ENCODE data around the gene SMIM5. TPM values are rescaled to one million over a fixed set of nuclear protein-coding genes. Genes with fewer than 3 reads are reported as not detected.

SMIM5 gene
- total and polyA plus RNA-seq, 2 of the 13 experiments (the other 11 are each of a cell fraction or from before 2014, with no cell fraction given): not detected

DNA sequence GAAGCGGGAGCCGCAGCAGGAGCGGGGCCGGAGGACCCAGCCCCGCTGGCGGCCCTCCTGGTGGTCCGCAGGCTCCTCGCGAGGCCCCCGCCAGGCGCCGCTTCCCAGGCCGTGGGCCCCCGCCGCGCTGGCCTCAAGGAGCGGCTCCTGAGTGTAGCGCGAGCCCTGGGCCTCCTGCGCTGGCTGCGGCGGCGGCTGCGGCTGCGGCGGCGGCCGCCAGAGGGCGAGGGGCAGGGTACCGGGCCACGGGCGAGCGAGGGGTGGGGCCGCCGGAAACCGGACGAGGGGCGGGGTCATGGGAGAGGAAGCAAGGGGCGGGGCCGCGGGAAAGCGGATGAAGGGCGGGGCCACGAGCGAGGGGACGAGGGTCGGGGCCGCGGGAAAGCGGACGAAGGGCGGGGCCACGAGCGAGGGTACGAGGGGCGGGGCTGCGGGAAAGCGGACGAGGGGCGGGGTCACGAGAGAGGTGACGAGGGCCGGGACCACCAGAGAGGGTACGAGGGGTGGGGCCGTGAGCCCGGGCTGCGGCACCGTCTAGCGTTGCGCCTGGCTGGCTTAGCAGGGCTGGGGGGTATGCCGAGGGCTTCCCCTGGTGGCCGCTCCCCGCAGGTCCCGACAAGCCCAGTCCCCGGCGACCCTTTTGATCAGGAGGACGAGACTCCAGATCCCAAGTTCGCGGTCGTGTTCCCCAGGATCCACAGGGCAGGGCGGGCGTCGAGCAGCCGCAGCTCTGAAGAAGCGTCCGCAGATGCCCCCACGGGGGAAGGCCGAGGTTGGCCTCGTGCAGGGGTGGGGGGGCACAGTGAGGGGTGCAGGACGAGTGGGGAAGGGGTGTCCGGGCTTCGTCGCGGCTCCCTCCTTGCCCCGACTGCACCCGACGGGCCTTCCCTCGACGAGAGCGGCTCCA, 44.0 kb upstream of the SMIM5 start (continued):
- TF ChIP-seq ZNF282 (IDR thresholded peaks at IDR 0.05; ENCODE audit: partially characterized antibody) (no peak), ZNF746 (CRISPR knock-in tag; IDR thresholded peaks at IDR 0.05) (no peak), ZNF773 (CRISPR knock-in tag; IDR thresholded peaks at IDR 0.05; ENCODE audit: borderline replicate concordance) (no peak), MYC (CRISPR knock-in tag; IDR thresholded peaks at IDR 0.05; ENCODE audit: borderline replicate concordance) (no peak; the same call in 1 of the 2 replicates), NR2C2 (CRISPR knock-in tag; IDR thresholded peaks at IDR 0.05; ENCODE audit: borderline replicate concordance) (peak; percentile 60), TBX3 (IDR thresholded peaks at IDR 0.05; ENCODE audit: borderline replicate concordance) (no peak), THAP11 (CRISPR knock-in tag; IDR thresholded peaks at IDR 0.05) (peak; percentile 63), ZSCAN21 (CRISPR knock-in tag; IDR thresholded peaks at IDR 0.05; ENCODE audit: borderline replicate concordance) (no peak), MEIS1 (CRISPR knock-in tag; IDR thresholded peaks at IDR 0.05; ENCODE audit: borderline replicate concordance) (no peak), KAT7 (CRISPR knock-in tag; IDR thresholded peaks at IDR 0.05; ENCODE audit: borderline replicate concordance) (no peak), ZNF234 (CRISPR knock-in tag; conservative IDR thresholded peaks at IDR 0.05) (no peak), RBM39 (IDR thresholded peaks at IDR 0.05; ENCODE audit: low read depth, low read length, poor library complexity, severe bottlenecking) (no peak)
- TF ChIP-seq, protein P1, sequence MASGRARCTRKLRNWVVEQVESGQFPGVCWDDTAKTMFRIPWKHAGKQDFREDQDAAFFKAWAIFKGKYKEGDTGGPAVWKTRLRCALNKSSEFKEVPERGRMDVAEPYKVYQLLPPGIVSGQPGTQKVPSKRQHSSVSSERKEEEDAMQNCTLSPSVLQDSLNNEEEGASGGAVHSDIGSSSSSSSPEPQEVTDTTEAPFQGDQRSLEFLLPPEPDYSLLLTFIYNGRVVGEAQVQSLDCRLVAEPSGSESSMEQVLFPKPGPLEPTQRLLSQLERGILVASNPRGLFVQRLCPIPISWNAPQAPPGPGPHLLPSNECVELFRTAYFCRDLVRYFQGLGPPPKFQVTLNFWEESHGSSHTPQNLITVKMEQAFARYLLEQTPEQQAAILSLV (CRISPR knock-in tag; IDR thresholded peaks at IDR 0.05; ENCODE audit: borderline replicate concordance): no peak; the same call in 1 of the 2 replicates
- TF ChIP-seq, protein P2, sequence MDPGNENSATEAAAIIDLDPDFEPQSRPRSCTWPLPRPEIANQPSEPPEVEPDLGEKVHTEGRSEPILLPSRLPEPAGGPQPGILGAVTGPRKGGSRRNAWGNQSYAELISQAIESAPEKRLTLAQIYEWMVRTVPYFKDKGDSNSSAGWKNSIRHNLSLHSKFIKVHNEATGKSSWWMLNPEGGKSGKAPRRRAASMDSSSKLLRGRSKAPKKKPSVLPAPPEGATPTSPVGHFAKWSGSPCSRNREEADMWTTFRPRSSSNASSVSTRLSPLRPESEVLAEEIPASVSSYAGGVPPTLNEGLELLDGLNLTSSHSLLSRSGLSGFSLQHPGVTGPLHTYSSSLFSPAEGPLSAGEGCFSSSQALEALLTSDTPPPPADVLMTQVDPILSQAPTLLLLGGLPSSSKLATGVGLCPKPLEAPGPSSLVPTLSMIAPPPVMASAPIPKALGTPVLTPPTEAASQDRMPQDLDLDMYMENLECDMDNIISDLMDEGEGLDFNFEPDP (CRISPR knock-in tag; conservative IDR thresholded peaks at IDR 0.05): no peak
- TF ChIP-seq, protein P3, sequence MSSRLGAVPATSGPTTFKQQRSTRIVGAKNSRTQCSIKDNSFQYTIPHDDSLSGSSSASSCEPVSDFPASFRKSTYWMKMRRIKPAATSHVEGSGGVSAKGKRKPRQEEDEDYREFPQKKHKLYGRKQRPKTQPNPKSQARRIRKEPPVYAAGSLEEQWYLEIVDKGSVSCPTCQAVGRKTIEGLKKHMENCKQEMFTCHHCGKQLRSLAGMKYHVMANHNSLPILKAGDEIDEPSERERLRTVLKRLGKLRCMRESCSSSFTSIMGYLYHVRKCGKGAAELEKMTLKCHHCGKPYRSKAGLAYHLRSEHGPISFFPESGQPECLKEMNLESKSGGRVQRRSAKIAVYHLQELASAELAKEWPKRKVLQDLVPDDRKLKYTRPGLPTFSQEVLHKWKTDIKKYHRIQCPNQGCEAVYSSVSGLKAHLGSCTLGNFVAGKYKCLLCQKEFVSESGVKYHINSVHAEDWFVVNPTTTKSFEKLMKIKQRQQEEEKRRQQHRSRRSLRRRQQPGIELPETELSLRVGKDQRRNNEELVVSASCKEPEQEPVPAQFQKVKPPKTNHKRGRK (CRISPR knock-in tag; IDR thresholded peaks at IDR 0.05): no peak
- TF ChIP-seq, protein P4, sequence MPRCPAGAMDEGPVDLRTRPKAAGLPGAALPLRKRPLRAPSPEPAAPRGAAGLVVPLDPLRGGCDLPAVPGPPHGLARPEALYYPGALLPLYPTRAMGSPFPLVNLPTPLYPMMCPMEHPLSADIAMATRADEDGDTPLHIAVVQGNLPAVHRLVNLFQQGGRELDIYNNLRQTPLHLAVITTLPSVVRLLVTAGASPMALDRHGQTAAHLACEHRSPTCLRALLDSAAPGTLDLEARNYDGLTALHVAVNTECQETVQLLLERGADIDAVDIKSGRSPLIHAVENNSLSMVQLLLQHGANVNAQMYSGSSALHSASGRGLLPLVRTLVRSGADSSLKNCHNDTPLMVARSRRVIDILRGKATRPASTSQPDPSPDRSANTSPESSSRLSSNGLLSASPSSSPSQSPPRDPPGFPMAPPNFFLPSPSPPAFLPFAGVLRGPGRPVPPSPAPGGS (CRISPR knock-in tag; IDR thresholded peaks at IDR 0.05): no peak
- TF ChIP-seq, protein P5, sequence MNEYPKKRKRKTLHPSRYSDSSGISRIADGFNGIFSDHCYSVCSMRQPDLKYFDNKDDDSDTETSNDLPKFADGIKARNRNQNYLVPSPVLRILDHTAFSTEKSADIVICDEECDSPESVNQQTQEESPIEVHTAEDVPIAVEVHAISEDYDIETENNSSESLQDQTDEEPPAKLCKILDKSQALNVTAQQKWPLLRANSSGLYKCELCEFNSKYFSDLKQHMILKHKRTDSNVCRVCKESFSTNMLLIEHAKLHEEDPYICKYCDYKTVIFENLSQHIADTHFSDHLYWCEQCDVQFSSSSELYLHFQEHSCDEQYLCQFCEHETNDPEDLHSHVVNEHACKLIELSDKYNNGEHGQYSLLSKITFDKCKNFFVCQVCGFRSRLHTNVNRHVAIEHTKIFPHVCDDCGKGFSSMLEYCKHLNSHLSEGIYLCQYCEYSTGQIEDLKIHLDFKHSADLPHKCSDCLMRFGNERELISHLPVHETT (CRISPR knock-in tag; conservative IDR thresholded peaks at IDR 0.05): no peak; the same call in 1 of the 2 replicates

Data from HepG2 (cell line).